ENCODE results near the gene CEBPZ. TPM values are rescaled to one million over a fixed set of nuclear protein-coding genes. Genes with fewer than 3 reads are reported as not detected.
"Not testable (repeated sequence)": the region's sequence is repeated elsewhere in the genome, so short reads cannot be mapped to it uniquely, and the experiment has no call there.

The CEBPZ gene
- total RNA-seq, 1 donor from 2014 or later: 52.6 TPM

DNA sequence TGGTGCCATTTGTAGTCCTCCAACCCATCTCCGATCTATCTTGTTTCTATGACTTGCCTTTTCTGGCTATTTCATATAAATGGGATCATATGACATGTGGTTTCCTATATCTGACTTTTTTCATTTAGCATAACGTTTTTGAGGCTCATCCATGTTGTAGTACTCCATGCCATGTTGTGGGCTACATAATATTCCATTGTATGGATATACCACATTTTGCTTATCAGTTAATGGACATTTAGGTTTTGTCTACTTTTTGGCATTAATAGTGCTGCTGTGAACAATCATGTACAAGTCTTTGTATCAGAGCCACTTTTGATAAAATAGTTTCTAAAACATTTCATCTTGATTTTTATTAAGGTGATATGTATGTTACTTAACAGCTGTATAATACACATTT lies 27.7 kb downstream of the CEBPZ start:
- peaks cover 55% of the 10 kb centered on the region for H3K36me3 Mint-ChIP-seq
- H3K9me3 Mint-ChIP-seq: peaks cover 4% of the 10 kb centered on the region
- no peak for DNase-seq (ENCODE audit: extremely low spot score, unreplicated experiment)
- H3K27me3 Mint-ChIP-seq: no peaks in the 10 kb centered on the region
- H3K4me1 Mint-ChIP-seq (ENCODE audit: unreplicated experiment): no peaks in the 10 kb centered on the region
- TF ChIP-seq, protein P1, sequence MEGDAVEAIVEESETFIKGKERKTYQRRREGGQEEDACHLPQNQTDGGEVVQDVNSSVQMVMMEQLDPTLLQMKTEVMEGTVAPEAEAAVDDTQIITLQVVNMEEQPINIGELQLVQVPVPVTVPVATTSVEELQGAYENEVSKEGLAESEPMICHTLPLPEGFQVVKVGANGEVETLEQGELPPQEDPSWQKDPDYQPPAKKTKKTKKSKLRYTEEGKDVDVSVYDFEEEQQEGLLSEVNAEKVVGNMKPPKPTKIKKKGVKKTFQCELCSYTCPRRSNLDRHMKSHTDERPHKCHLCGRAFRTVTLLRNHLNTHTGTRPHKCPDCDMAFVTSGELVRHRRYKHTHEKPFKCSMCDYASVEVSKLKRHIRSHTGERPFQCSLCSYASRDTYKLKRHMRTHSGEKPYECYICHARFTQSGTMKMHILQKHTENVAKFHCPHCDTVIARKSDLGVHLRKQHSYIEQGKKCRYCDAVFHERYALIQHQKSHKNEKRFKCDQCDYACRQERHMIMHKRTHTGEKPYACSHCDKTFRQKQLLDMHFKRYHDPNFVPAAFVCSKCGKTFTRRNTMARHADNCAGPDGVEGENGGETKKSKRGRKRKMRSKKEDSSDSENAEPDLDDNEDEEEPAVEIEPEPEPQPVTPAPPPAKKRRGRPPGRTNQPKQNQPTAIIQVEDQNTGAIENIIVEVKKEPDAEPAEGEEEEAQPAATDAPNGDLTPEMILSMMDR (conservative IDR thresholded peaks at IDR 0.05): no peak
- no peak overlapping the region for H3K27ac Mint-ChIP-seq
- no peak overlapping the region for H3K4me3 Mint-ChIP-seq

DNA sequence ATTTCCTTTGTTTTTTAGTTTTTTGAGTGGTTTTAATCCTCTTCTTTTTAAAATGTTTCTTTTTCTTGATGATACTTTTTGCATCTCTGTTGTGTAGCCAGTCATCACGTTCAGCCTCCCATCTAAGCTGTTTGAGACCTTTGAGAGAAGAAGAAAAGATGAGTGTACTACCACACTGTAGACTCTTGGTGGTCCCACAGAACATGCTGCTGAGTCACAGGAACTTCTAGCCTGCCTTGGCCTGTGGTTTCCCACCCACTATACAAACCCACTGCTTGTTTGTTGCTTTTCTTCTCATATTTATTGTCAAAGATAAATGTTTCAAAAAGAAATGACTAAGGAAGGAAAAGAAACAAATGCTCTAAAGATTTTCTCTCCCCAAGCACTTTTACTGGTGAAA lies 29.6 kb downstream of the CEBPZ start:
- no peaks in the 10 kb centered on the region for H3K9me3 Mint-ChIP-seq

DNA sequence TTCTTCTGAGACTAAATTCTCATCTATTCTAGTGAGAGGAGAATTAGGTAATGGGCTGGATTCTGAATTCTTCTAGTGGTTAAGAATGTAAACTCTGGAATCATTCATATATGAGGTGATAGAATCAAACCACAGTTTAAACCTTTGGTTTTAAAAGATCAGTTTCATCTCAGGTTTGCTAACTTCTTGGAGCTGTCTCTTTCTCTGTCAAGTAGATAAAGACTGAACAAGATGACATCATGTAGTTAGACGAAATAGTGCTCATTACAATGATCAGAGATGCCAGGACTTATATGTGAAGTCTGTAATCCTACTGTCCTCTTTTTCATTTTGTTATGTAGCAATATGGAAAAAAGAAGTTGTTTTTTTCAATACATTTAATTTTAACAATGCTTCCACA lies 30.2 kb downstream of the CEBPZ start:
- no peaks in the 10 kb centered on the region for H3K9me3 Mint-ChIP-seq
- peaks cover 32% of the 10 kb centered on the region for H3K36me3 Mint-ChIP-seq
- no peaks in the 10 kb centered on the region for H3K27me3 Mint-ChIP-seq

More for the DNA sequence above, 29.6 kb downstream of the CEBPZ start:
- TF ChIP-seq, protein P1 (conservative IDR thresholded peaks at IDR 0.05): no peak
- no peaks in the 10 kb centered on the region for H3K27me3 Mint-ChIP-seq
- DNase-seq (ENCODE audit: extremely low spot score, unreplicated experiment): no peak
- H3K27ac Mint-ChIP-seq: no peak overlapping the region
- H3K4me3 Mint-ChIP-seq: no peak overlapping the region
- no peaks in the 10 kb centered on the region for H3K4me1 Mint-ChIP-seq (ENCODE audit: unreplicated experiment)
- peaks cover 35% of the 10 kb centered on the region for H3K36me3 Mint-ChIP-seq

DNA sequence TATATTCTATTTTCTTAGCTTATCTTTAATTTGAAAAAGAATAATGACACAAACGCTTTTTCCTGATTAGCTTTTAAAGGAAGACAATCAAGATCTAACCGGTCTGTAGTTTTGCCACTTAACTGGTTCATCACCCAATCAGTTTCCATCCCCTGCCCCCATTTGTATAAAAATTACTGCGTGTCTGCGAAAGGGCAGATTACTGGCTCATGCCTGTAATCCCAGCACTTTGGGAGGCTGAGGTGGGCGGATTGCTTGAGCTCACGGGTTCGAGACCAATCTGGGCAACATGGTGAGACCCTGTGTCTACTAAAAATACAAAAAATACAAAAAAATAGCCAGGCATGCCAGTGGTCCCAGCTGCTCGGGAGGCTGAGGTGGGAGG lies 32.7 kb downstream of the CEBPZ start:
- Mint-ChIP-seq H3K27ac (no peak overlapping the region), H3K36me3 (peaks cover 9% of the 10 kb centered on the region), H3K4me3 (no peak overlapping the region), H3K27me3 (no peaks in the 10 kb centered on the region), H3K9me3 (no peaks in the 10 kb centered on the region), H3K4me1 (ENCODE audit: unreplicated experiment) (no peaks in the 10 kb centered on the region)
- TF ChIP-seq, protein P1 (conservative IDR thresholded peaks at IDR 0.05): no peak
- DNase-seq (ENCODE audit: extremely low spot score, unreplicated experiment): no peak

More for the DNA sequence above, 30.2 kb downstream of the CEBPZ start:
- no peak for DNase-seq (ENCODE audit: extremely low spot score, unreplicated experiment)
- Mint-ChIP-seq H3K4me3 (no peak overlapping the region), H3K4me1 (ENCODE audit: unreplicated experiment) (no peaks in the 10 kb centered on the region), H3K27ac (no peak overlapping the region)
- TF ChIP-seq, protein P1 (conservative IDR thresholded peaks at IDR 0.05): no peak

DNA sequence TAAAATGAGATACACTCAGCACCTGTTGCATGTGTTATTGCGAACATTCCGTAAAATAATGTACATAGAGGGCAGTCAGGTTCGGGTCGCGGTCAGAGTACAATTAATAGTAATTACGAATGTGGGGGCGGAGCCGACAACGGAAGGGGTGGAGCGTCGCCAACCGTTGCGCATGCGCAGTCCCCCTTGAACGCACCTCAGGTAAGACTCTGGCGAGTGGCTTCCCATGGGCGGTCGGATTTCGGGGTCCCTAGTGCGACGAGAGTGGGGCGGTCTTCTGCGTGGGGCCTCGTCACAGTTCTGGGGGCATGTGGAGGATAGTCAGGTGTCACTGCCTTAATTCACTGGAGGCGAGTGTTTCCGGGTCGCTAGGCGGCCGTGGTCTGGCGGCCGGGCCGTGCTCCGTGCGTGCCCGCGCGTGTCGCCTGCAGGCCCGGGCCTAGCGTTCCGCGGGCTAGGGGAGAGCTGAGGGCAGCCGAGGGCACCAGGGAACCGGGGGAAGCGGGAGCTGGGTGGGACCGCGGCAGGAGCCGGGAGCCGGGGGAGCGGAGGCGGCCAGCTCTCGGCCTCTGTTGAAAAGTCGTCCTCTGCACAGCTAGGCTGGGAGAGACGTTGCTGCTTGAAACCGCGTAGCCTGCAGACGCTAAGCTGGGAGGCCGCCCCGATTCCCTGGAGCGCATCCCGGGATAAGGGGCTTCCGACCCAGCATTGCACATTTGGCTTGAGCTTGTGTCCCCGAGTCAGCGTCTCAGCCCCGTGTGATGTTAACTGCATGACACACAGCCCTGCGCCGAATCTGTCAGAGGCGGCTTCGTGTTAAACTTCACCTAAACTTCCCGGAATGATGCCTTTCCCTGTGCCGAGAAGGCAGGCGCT lies 34.8 kb downstream of the CEBPZ start, which contains the start of gene CEBPZOS:
Gene CEBPZOS (plus strand): TSS at position 177 of the 876 bp plus-strand sequence. CDS start 3,209 bp downstream, outside the sequence.
- Mint-ChIP-seq H3K27me3 (no peaks in the 10 kb centered on the region), H3K36me3 (no peaks in the 10 kb centered on the region), H3K4me1 (ENCODE audit: unreplicated experiment) (no peaks in the 10 kb centered on the region), H3K27ac (peak within 1 kb of the TSS; percentile 72), H3K9me3 (no peaks in the 10 kb centered on the region), H3K4me3 (peak within 1 kb of the TSS; percentile 65)
- no peak for DNase-seq (ENCODE audit: extremely low spot score, unreplicated experiment)
- TF ChIP-seq, protein P1 (conservative IDR thresholded peaks at IDR 0.05): no peak

DNA sequence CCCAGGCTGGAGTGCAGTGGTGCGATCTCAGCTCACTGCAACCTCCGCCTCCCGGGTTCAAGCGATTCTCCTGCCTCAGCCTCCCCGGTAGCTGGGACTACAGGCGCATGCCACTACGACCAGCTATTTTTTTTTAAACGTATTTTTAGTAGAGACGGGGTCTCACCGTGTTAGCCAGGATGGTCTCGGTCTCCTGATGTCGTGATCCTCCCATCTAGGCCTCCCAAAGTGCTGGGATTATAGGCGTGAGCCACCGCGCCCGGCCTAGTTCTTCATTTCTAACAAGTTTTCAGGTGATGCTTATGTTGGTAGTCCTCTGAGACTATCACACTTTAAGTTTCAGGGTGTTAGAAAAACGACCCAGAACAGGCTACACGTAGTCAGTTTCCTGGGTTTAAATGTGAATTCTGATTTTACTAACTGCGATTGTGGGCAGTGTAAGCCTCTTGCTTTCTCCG lies 35.5 kb downstream of the CEBPZ start:
- H3K27me3 Mint-ChIP-seq; H3K4me1 Mint-ChIP-seq (ENCODE audit: unreplicated experiment); H3K4me3 Mint-ChIP-seq; H3K36me3 Mint-ChIP-seq; H3K9me3 Mint-ChIP-seq; DNase-seq (ENCODE audit: extremely low spot score, unreplicated experiment): not testable (repeated sequence)
- peak overlapping the region; percentile 72 for H3K27ac Mint-ChIP-seq

All from type B pancreatic cell (in vitro differentiated cells).